22Rv1 (cell line): ENCODE results near the gene SDC4.

ENCODE experiments used
- ZFX ChIP-seq: fragments of 450-650 bp; IDR thresholded peaks from 2 replicates; pipeline ENCODE4 v1.6.1; 2017; ENCODE audit warnings: antibody characterized with exemption, borderline replicate concordance
- TF ChIP-seq, protein P1 (sequence below): fragments of 450-650 bp; IDR thresholded peaks from 2 replicates; pipeline ENCODE4 v1.5.1; 2017; ENCODE audit warnings: mild to moderate bottlenecking

DNA sequence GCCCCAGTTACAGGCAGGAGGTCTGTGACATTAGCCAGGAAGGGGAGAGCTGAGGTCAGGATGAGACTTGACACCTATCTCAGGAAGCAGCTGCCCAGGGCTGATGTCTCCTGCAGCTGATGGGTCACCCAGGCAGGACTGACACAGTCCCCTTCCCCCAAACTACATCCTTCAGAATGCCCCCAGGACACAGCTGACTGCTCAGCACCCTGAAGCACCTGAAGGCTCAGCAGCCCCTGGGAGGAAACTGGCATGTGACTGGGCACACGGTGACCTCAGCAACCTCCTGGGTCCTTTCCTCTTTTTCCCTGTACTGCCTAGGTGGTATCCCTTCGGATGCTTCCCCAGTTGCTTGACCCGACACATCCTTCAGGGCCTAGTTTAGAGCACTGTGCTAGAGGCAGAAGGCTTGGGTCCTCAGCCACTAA is 1.9 kb downstream of the SDC4 start:
- TF ChIP-seq, protein P1, sequence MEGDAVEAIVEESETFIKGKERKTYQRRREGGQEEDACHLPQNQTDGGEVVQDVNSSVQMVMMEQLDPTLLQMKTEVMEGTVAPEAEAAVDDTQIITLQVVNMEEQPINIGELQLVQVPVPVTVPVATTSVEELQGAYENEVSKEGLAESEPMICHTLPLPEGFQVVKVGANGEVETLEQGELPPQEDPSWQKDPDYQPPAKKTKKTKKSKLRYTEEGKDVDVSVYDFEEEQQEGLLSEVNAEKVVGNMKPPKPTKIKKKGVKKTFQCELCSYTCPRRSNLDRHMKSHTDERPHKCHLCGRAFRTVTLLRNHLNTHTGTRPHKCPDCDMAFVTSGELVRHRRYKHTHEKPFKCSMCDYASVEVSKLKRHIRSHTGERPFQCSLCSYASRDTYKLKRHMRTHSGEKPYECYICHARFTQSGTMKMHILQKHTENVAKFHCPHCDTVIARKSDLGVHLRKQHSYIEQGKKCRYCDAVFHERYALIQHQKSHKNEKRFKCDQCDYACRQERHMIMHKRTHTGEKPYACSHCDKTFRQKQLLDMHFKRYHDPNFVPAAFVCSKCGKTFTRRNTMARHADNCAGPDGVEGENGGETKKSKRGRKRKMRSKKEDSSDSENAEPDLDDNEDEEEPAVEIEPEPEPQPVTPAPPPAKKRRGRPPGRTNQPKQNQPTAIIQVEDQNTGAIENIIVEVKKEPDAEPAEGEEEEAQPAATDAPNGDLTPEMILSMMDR = no peak
- TF ChIP-seq ZFX = no peak
